Tibial artery (tissue), 4 donors: ENCODE measurements around the gene PLPPR5.

Experiments
- DNase-seq, 2 donors: peaks; one replicate each; pipeline ENCODE4 v3.0.0-alpha.2; 2019
- H3K27ac ChIP-seq, 2 donors: fragments of 200-600 bp; sonication (generic) in 1 of 2; 1 replicate in 1 of 2; 2 replicates in 1 of 2; pipeline ENCODE4 v1.5.1; 2018 to 2019; ENCODE audit warnings: mild to moderate bottlenecking in 1 of 2
- H3K27me3 ChIP-seq, 2 donors: fragments of 200-600 bp; sonication (generic) in 1 of 2; one replicate each; pipeline versions ENCODE4 v1.5.1 to v1.6.0; 2016 to 2019
- H3K36me3 ChIP-seq, 3 donors: fragments of 200-600 bp; sonication (generic) in 2 of 3; one replicate each; pipeline ENCODE4 v1.5.1; 2016 to 2019; ENCODE audit warnings: mild to moderate bottlenecking in 2 of 3
- H3K4me1 ChIP-seq, 4 donors: fragments of 200-600 bp; sonication (generic) in 2 of 4; 1 replicate in 3 of 4; 2 replicates in 1 of 4; pipeline ENCODE4 v1.5.1; 2016 to 2019
- H3K4me3 ChIP-seq, 2 donors: fragments of 200-600 bp; sonication (generic) in 1 of 2; 1 replicate in 1 of 2; 2 replicates in 1 of 2; pipeline ENCODE4 v1.5.1; 2018 to 2019; ENCODE audit warnings: mild to moderate bottlenecking in 2 of 2
- H3K9me3 ChIP-seq, 3 donors: fragments of 200-600 bp; sonication (generic) in 1 of 3; one replicate each; pipeline ENCODE4 v1.5.1; 2016 to 2019
- intact Hi-C: fragments of 100-400 bp; cut with DNase I; formaldehyde crosslinking; loops from one replicate; pipeline ENCODE4 v1.15.0; 2023; ENCODE audit warnings: low total_unique reads
- TF ChIP-seq, protein P1 (sequence below), 2 experiments: fragments of 200-600 bp in 1 of 2; fragments of 450-650 bp in 1 of 2; IDR thresholded peaks; one replicate each; pipeline ENCODE4 v1.5.1; 2017 to 2019; ENCODE audit warnings: antibody characterized with exemption in 2 of 2, mild to moderate bottlenecking in 1 of 2, moderate library complexity in 1 of 2

The PLPPR5 gene

DNA sequence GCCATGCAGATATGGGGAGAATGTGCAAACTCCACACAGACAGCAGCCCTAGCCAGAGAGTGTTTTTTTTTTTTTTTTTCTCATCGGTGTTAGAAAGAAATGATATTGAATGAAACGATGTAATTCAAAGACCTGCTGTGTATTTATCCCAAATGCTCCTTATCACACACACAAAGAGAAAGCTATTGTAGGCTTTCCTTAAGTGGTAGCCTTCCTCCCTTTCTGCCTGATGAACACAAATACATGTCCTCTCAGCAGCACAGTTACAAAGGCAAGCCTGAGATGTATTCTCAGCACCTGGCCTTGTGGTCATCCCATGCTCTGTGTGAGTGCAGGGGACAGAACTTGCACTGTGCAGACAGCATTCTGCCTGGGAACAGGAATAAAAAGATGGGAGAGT, 93.8 kb downstream of the PLPPR5 start:
- TF ChIP-seq, protein P1, sequence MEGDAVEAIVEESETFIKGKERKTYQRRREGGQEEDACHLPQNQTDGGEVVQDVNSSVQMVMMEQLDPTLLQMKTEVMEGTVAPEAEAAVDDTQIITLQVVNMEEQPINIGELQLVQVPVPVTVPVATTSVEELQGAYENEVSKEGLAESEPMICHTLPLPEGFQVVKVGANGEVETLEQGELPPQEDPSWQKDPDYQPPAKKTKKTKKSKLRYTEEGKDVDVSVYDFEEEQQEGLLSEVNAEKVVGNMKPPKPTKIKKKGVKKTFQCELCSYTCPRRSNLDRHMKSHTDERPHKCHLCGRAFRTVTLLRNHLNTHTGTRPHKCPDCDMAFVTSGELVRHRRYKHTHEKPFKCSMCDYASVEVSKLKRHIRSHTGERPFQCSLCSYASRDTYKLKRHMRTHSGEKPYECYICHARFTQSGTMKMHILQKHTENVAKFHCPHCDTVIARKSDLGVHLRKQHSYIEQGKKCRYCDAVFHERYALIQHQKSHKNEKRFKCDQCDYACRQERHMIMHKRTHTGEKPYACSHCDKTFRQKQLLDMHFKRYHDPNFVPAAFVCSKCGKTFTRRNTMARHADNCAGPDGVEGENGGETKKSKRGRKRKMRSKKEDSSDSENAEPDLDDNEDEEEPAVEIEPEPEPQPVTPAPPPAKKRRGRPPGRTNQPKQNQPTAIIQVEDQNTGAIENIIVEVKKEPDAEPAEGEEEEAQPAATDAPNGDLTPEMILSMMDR (IDR thresholded peaks at IDR 0.05) = no peak
- H3K36me3 ChIP-seq = no peaks in the 10 kb centered on the region
- intact Hi-C loops = no loop called here
- H3K27me3 ChIP-seq = no peaks in the 10 kb centered on the region
- H3K27ac ChIP-seq = no peak overlapping the region
- no peak for DNase-seq
- H3K9me3 ChIP-seq = no peaks in the 10 kb centered on the region
- H3K4me1 ChIP-seq = no peaks in the 10 kb centered on the region
- H3K4me3 ChIP-seq = no peak overlapping the region

GRCh38 chr1:98908980-98909379, 95.7 kb downstream of the PLPPR5 start:
- no peak for DNase-seq
- H3K27me3 ChIP-seq = no peaks in the 10 kb centered on the region
- H3K9me3 ChIP-seq = no peaks in the 10 kb centered on the region
- intact Hi-C loops = no loop called here
- no peak overlapping the region for H3K4me3 ChIP-seq
- TF ChIP-seq, protein P1 (IDR thresholded peaks at IDR 0.05) = no peak
- H3K27ac ChIP-seq = no peak overlapping the region
- H3K36me3 ChIP-seq = no peaks in the 10 kb centered on the region
- no peaks in the 10 kb centered on the region for H3K4me1 ChIP-seq

GRCh38 chr1:98906809-98907208, 97.9 kb downstream of the PLPPR5 start:
- H3K27me3 ChIP-seq = no peaks in the 10 kb centered on the region
- no peaks in the 10 kb centered on the region for H3K4me1 ChIP-seq
- H3K27ac ChIP-seq = no peak overlapping the region
- no peak overlapping the region for H3K4me3 ChIP-seq
- TF ChIP-seq, protein P1 (IDR thresholded peaks at IDR 0.05) = no peak
- no peaks in the 10 kb centered on the region for H3K9me3 ChIP-seq
- no peaks in the 10 kb centered on the region for H3K36me3 ChIP-seq
- no peak for DNase-seq
- intact Hi-C loops = no loop called here

DNA sequence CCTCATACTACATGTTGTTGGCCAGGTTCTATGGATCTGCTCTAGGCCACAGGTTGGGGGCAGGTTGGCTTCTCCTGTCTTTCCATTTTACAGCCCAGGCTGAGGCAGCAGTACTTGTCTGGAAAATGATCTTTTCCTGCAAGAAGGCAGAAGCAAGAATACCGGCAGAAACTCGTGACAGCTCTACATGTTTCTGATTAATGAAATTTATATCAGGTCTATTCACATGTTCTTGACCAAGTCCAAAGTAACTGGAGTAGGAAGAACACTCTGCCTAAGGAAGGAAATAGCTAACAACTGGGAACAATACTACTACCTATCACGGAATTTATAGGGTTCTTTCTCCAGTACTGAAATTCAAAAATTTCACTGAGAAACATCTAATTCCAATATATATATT, 98.3 kb downstream of the PLPPR5 start:
- H3K27me3 ChIP-seq = no peaks in the 10 kb centered on the region
- H3K4me1 ChIP-seq = no peaks in the 10 kb centered on the region
- DNase-seq = no peak
- H3K27ac ChIP-seq = no peak overlapping the region
- H3K4me3 ChIP-seq = no peak overlapping the region
- TF ChIP-seq, protein P1 (IDR thresholded peaks at IDR 0.05) = no peak
- H3K36me3 ChIP-seq = no peaks in the 10 kb centered on the region
- no peaks in the 10 kb centered on the region for H3K9me3 ChIP-seq
- intact Hi-C loops = no loop called here

GRCh38 chr1:98904684-98905083, 100.0 kb downstream of the PLPPR5 start:
- TF ChIP-seq, protein P1 (IDR thresholded peaks at IDR 0.05) = no peak
- intact Hi-C loops = no loop called here
- no peaks in the 10 kb centered on the region for H3K27me3 ChIP-seq
- no peak overlapping the region for H3K4me3 ChIP-seq
- H3K36me3 ChIP-seq = no peaks in the 10 kb centered on the region
- H3K27ac ChIP-seq = no peak overlapping the region
- no peaks in the 10 kb centered on the region for H3K4me1 ChIP-seq
- DNase-seq = no peak
- no peaks in the 10 kb centered on the region for H3K9me3 ChIP-seq

- no peak overlapping the region for H3K4me3 ChIP-seq
- no peaks in the 10 kb centered on the region for H3K36me3 ChIP-seq
- intact Hi-C loops = no loop called here
These were observed 100.9 kb downstream of the PLPPR5 start for GRCh38 chr1:98903726-98904125.

More at GRCh38 chr1:98903726-98904125, 100.9 kb downstream of the PLPPR5 start:
- Histone ChIP-seq H3K27ac (no peak overlapping the region), H3K27me3 (no peaks in the 10 kb centered on the region), H3K9me3 (no peaks in the 10 kb centered on the region), H3K4me1 (no peaks in the 10 kb centered on the region)
- DNase-seq = no peak
- TF ChIP-seq, protein P1 (IDR thresholded peaks at IDR 0.05) = no peak
